ENCODE results near the gene TAF8.

The TAF8 gene

GRCh38 chr6:42118162-42119001, 68.1 kb downstream of the TAF8 start:
- no peaks in the 10 kb centered on the region for H3K36me3 ChIP-seq (ENCODE audit: insufficient read depth, low read length)
- no peaks in the 10 kb centered on the region for H3K9me3 ChIP-seq (ENCODE audit: low read length)
- no peaks in the 10 kb centered on the region for H3K27me3 ChIP-seq (ENCODE audit: insufficient read depth, low read length)
- no peak overlapping the region for H3K4me3 ChIP-seq (ENCODE audit: low read length)
- H2AFZ ChIP-seq (ENCODE audit: low read depth, low read length): no peak overlapping the region
- no peaks in the 10 kb centered on the region for H3K4me1 ChIP-seq (ENCODE audit: insufficient read depth, low read length)

- no peaks in the 10 kb centered on the region for H3K36me3 ChIP-seq (ENCODE audit: insufficient read depth, low read length)
- peaks cover 4% of the 10 kb centered on the region for H3K27me3 ChIP-seq (ENCODE audit: insufficient read depth, low read length)
- H3K4me3 ChIP-seq (ENCODE audit: low read length): no peak overlapping the region
- H3K9me3 ChIP-seq (ENCODE audit: low read length): no peaks in the 10 kb centered on the region
- no peaks in the 10 kb centered on the region for H3K4me1 ChIP-seq (ENCODE audit: insufficient read depth, low read length)
- H2AFZ ChIP-seq (ENCODE audit: low read depth, low read length): no peak overlapping the region
Measured at GRCh38 chr6:42120895-42121865, 70.9 kb downstream of the TAF8 start.

GRCh38 chr6:42123379-42124103, 73.2 kb downstream of the TAF8 start:
- H2AFZ ChIP-seq (ENCODE audit: low read depth, low read length): no peak overlapping the region
- no peak overlapping the region for H3K4me3 ChIP-seq (ENCODE audit: low read length)
- H3K36me3 ChIP-seq (ENCODE audit: insufficient read depth, low read length): no peaks in the 10 kb centered on the region
- H3K4me1 ChIP-seq (ENCODE audit: insufficient read depth, low read length): no peaks in the 10 kb centered on the region
- no peaks in the 10 kb centered on the region for H3K9me3 ChIP-seq (ENCODE audit: low read length)
- H3K27me3 ChIP-seq (ENCODE audit: insufficient read depth, low read length): peaks cover 4% of the 10 kb centered on the region

- H3K9me3 ChIP-seq (ENCODE audit: low read length): no peaks in the 10 kb centered on the region
Measured at GRCh38 chr6:42124223-42124836, 74.0 kb downstream of the TAF8 start.

GRCh38 chr6:42125231-42125630, 74.9 kb downstream of the TAF8 start:
- H3K9me3 ChIP-seq (ENCODE audit: low read length): no peaks in the 10 kb centered on the region
- no peaks in the 10 kb centered on the region for H3K36me3 ChIP-seq (ENCODE audit: insufficient read depth, low read length)
- no peaks in the 10 kb centered on the region for H3K4me1 ChIP-seq (ENCODE audit: insufficient read depth, low read length)
- H3K27me3 ChIP-seq (ENCODE audit: insufficient read depth, low read length): peaks cover 4% of the 10 kb centered on the region
- H2AFZ ChIP-seq (ENCODE audit: low read depth, low read length): no peak overlapping the region
- no peak overlapping the region for H3K4me3 ChIP-seq (ENCODE audit: low read length)

More at GRCh38 chr6:42124223-42124836, 74.0 kb downstream of the TAF8 start:
- peaks cover 4% of the 10 kb centered on the region for H3K27me3 ChIP-seq (ENCODE audit: insufficient read depth, low read length)
- H3K36me3 ChIP-seq (ENCODE audit: insufficient read depth, low read length): no peaks in the 10 kb centered on the region
- H3K4me1 ChIP-seq (ENCODE audit: insufficient read depth, low read length): no peaks in the 10 kb centered on the region
- no peak overlapping the region for H2AFZ ChIP-seq (ENCODE audit: low read depth, low read length)
- H3K4me3 ChIP-seq (ENCODE audit: low read length): no peak overlapping the region

- Histone ChIP-seq H3K4me1 (ENCODE audit: insufficient read depth, low read length) (no peaks in the 10 kb centered on the region), H2AFZ (ENCODE audit: low read depth, low read length) (no peak overlapping the region), H3K27me3 (ENCODE audit: insufficient read depth, low read length) (peaks cover 4% of the 10 kb centered on the region), H3K36me3 (ENCODE audit: insufficient read depth, low read length) (no peaks in the 10 kb centered on the region), H3K4me3 (ENCODE audit: low read length) (no peak overlapping the region), H3K9me3 (ENCODE audit: low read length) (no peaks in the 10 kb centered on the region)
Measured at GRCh38 chr6:42125663-42126062, 75.3 kb downstream of the TAF8 start.

- Histone ChIP-seq H3K4me3 (ENCODE audit: low read length) (no peak overlapping the region), H3K9me3 (ENCODE audit: low read length) (no peaks in the 10 kb centered on the region), H2AFZ (ENCODE audit: low read depth, low read length) (no peak overlapping the region), H3K4me1 (ENCODE audit: insufficient read depth, low read length) (no peaks in the 10 kb centered on the region), H3K27me3 (ENCODE audit: insufficient read depth, low read length) (peaks cover 4% of the 10 kb centered on the region), H3K36me3 (ENCODE audit: insufficient read depth, low read length) (no peaks in the 10 kb centered on the region)
Measured at GRCh38 chr6:42128460-42129359, 78.4 kb downstream of the TAF8 start.

- Histone ChIP-seq H2AFZ (ENCODE audit: low read depth, low read length) (no peak overlapping the region), H3K4me1 (ENCODE audit: insufficient read depth, low read length) (no peaks in the 10 kb centered on the region), H3K4me3 (ENCODE audit: low read length) (no peak overlapping the region), H3K9me3 (ENCODE audit: low read length) (no peaks in the 10 kb centered on the region), H3K27me3 (ENCODE audit: insufficient read depth, low read length) (peaks cover under 1% of the 10 kb centered on the region), H3K36me3 (ENCODE audit: insufficient read depth, low read length) (no peaks in the 10 kb centered on the region)
Measured at GRCh38 chr6:42129360-42129676, 79.0 kb downstream of the TAF8 start.

GRCh38 chr6:42131531-42131930, 81.2 kb downstream of the TAF8 start:
- Histone ChIP-seq H3K4me3 (ENCODE audit: low read length) (no peak overlapping the region), H2AFZ (ENCODE audit: low read depth, low read length) (no peak overlapping the region), H3K36me3 (ENCODE audit: insufficient read depth, low read length) (no peaks in the 10 kb centered on the region), H3K4me1 (ENCODE audit: insufficient read depth, low read length) (peaks cover 3% of the 10 kb centered on the region), H3K9me3 (ENCODE audit: low read length) (no peaks in the 10 kb centered on the region), H3K27me3 (ENCODE audit: insufficient read depth, low read length) (no peaks in the 10 kb centered on the region)

GRCh38 chr6:42133926-42134325, 83.6 kb downstream of the TAF8 start:
- Histone ChIP-seq H3K36me3 (ENCODE audit: insufficient read depth, low read length) (no peaks in the 10 kb centered on the region), H2AFZ (ENCODE audit: low read depth, low read length) (no peak overlapping the region), H3K27me3 (ENCODE audit: insufficient read depth, low read length) (no peaks in the 10 kb centered on the region), H3K4me3 (ENCODE audit: low read length) (no peak overlapping the region), H3K9me3 (ENCODE audit: low read length) (no peaks in the 10 kb centered on the region), H3K4me1 (ENCODE audit: insufficient read depth, low read length) (peaks cover 17% of the 10 kb centered on the region)

- Histone ChIP-seq H2AFZ (ENCODE audit: low read depth, low read length) (no peak overlapping the region), H3K4me3 (ENCODE audit: low read length) (no peak overlapping the region), H3K27me3 (ENCODE audit: insufficient read depth, low read length) (peaks cover 2% of the 10 kb centered on the region), H3K4me1 (ENCODE audit: insufficient read depth, low read length) (peaks cover 20% of the 10 kb centered on the region), H3K36me3 (ENCODE audit: insufficient read depth, low read length) (no peaks in the 10 kb centered on the region), H3K9me3 (ENCODE audit: low read length) (no peaks in the 10 kb centered on the region)
Measured at GRCh38 chr6:42135161-42135560, 84.8 kb downstream of the TAF8 start.

- no peak overlapping the region for H3K4me3 ChIP-seq (ENCODE audit: low read length)
- H3K36me3 ChIP-seq (ENCODE audit: insufficient read depth, low read length): no peaks in the 10 kb centered on the region
- peaks cover 20% of the 10 kb centered on the region for H3K4me1 ChIP-seq (ENCODE audit: insufficient read depth, low read length)
- H3K27me3 ChIP-seq (ENCODE audit: insufficient read depth, low read length): peaks cover 6% of the 10 kb centered on the region
- no peaks in the 10 kb centered on the region for H3K9me3 ChIP-seq (ENCODE audit: low read length)
- no peak overlapping the region for H2AFZ ChIP-seq (ENCODE audit: low read depth, low read length)
Measured at GRCh38 chr6:42135722-42136121, 85.4 kb downstream of the TAF8 start.
